GM21576 (cell line): ENCODE measurements around the gene JPT2.

ENCODE experiments used
- ATAC-seq: cut with Tn5 transposase; IDR thresholded peaks from one replicate; pipeline ENCODE4 v1.9.1; 2021; ENCODE audit warnings: mild to moderate bottlenecking, moderate library complexity; ENCODE audit not compliant: unreplicated experiment

JPT2 gene, protein sequence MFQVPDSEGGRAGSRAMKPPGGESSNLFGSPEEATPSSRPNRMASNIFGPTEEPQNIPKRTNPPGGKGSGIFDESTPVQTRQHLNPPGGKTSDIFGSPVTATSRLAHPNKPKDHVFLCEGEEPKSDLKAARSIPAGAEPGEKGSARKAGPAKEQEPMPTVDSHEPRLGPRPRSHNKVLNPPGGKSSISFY

GRCh38 chr16:1677942-1678499, at the start of gene JPT2:
Gene JPT2, plus strand, starts transcription at chr16:1678279. Its CDS starts 34 bp downstream, at chr16:1678313.
- peak; percentile 87 for ATAC-seq

GRCh38 chr16:1630450-1631213, 47.4 kb upstream of the JPT2 start:
- no peak for ATAC-seq

DNA sequence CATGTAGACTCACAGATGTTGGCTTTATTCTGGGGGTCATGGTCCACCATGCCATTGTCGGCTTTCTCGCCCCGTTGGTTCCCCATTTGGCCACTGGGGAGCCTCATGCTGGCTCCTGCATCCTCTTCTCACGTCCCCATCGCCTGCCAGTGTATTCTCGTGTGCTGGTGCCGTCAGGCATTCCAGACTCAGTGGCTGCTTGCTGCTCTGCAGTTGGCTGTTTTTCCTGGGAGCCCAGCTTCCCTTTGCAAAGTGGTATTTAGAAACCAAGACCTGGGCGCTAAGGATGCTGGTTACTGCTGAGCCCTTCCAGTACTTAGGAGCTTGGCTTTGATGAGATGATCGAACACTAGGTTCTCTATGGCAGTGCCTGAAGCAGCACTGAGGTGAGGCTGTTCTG, 46.8 kb upstream of the JPT2 start:
- ATAC-seq, result no peak

- ATAC-seq, result no peak
Observed at GRCh38 chr16:1631931-1632637, 46.0 kb upstream of the JPT2 start.

DNA sequence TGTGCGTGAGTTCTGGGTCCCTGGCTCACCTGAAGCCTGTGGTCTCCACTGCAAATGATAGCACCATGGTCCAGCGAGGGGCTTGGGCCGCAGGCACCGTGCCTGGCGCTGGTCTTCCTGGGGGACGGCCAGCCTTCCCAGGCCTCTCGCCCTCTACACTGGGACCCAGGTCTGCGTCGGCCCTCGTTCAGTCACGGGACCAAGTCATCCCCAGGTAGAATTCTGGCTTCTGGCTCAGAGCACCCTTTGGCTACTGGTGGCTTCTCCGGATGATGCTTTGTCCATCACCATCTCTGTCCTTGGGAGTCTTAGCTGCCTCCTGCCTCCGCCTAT, 45.5 kb upstream of the JPT2 start:
- no peak for ATAC-seq

DNA sequence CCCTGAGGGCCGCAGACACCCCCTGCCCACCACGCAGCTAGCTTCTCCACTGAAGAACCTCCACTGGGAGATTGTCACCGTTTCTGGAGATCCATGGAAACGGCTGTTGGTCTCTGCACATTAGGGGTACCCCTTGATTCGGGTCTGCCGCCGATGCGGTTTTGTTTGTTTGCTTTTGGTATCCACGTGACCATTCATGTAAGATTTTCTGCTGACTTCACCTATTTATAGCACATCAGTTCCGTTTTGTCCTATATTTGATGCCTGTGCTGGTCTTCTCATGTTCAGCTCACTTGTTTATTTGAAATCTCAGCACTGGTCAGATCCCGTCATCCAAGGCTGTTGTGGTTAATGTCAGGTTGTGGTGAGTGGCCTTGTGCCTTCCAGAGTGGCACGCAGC, 44.8 kb upstream of the JPT2 start:
- no peak for ATAC-seq

GRCh38 chr16:1634541-1634940, 43.5 kb upstream of the JPT2 start:
- no peak for ATAC-seq

DNA sequence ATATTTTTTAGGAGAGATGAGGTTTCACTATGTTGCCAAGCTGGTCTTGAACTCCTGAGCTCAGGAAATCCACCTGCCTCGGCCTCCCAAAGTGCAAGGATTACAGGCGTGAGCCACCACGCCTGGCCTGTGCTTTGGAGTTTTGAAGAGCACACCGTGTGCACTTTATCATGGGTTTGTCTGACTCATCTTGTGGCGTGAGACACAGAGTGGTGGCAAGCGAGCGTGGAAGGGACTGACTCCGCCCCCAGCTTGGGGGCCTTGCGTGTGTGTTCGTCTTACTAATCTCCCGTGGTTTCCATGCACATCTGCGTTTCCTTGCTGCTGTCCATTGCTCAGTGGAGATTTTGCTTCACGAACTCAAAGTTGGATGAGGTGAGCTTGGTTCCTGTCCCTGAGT, 43.0 kb upstream of the JPT2 start:
- ATAC-seq, result no peak

DNA sequence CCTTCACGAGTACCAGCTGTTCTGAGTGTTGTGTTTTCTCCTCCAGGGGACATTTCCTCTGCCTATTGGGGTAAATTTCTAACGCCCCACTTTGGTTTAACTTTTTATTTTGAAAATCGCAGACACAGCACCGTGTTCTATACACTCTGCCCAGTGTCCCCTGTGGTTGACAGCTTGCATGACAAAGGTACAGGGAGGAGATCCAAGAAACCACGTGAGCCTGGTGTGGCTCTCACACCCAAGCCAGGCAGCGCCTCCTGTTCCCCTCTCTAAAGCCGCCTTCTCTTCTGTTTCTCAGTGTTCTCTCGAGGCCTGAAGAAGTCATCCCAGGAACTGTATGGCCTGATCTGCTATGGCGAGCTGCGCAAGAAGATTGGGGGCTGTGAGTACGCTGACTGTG, 40.6 kb upstream of the JPT2 start:
- ATAC-seq, result no peak

- no peak for ATAC-seq
Observed at GRCh38 chr16:1638757-1639156, 39.3 kb upstream of the JPT2 start.

- no peak for ATAC-seq
Observed at GRCh38 chr16:1639282-1639681, 38.8 kb upstream of the JPT2 start.

DNA sequence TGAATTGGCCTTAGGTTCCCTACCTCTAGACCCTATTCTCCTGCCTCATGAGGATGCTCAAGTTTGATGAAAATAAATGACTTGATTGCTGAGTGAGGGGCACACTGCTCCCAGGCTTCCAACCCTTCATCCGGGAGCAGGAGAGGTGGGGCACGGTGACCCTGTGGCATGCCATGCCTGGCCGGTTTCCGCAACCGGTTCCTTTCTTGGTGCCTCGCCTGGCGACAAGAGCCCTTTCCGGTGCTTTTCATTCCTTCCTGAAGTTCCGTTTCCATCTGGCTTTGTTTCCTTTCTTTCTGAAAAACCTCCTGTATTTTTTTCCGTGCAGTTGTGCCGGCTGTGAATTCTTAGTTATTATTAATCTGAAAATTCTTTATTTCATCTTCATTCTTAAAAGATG, 38.2 kb upstream of the JPT2 start:
- no peak for ATAC-seq

GRCh38 chr16:1640261-1640941, 37.7 kb upstream of the JPT2 start:
- ATAC-seq, result no peak

- no peak for ATAC-seq
Observed at GRCh38 chr16:1641261-1641660, 36.8 kb upstream of the JPT2 start.

DNA sequence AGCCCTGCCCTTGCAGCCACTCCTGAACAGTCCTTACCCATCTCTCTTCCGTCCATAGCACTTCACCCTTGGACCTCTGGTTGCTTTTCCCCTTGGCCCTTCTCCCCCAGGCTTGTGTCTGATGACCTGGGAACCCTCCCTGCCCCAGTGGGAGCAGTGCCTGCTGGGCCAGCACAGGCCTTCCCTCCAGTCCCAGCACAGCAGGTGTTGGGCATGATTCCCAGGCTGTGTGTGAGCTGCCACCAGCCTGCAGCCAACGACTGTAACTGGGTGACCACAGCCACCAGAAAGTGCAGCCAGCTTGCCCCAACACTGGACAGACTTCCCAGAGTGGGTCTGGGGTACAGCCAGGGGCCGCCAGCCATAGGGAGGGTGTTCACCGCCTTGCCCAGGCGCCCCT, 35.9 kb upstream of the JPT2 start:
- ATAC-seq, result no peak

GRCh38 chr16:1642753-1643152, 35.3 kb upstream of the JPT2 start:
- no peak for ATAC-seq

DNA sequence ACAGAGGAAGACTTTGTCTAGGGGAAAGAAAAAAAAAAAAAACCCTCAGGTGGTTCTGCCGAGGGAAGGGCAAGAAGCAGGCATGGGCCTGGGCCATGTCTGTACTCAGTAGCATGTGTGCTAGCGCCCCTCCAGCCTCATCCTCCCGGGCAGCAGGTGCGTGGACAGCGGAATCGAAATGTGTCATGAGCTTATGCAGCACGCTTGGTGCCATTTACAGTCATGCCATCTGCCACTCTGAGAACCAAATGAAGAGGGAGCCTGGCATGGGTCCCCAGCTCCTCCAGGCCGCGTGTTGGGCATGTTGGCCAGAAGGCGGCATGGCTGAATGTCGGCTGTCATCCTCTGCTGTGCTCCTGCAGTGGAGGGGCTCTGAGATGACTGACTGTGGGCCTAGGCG, 34.6 kb upstream of the JPT2 start:
- ATAC-seq, result no peak

DNA sequence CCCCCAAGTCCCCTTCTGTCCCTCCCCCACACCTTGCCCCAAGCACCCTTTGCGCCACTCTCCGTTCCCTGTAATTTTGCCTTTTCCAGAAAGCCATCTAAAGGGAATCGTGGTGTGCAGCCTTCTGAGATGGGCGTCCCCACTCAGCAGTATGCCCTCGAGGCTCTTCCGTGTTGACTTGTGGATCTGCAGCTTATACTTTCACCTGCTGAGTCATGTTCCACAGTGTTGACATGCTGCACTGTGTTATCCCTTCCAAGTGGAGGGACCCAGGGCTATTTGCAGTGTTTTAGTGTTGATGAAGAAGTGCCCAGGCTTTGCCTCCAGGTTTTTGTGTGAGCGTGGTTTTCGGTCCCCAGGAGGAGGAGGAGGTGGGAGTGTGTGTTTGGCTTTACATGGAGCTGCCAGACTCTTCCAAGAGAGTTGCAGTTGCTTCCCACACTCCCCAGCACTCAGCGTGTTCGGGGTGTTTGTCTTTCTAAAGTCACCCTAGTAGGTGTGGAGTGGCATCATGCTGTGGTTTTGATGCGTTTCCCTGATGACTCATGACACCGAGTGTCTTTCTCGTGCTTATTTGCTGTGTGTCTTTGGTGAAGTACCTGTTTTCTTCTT, 32.1 kb upstream of the JPT2 start:
- no peak for ATAC-seq

- ATAC-seq, result no peak
Observed at GRCh38 chr16:1647856-1648255, 30.2 kb upstream of the JPT2 start.

GRCh38 chr16:1650131-1650530, 27.9 kb upstream of the JPT2 start:
- no peak for ATAC-seq
